GM12878 (cell line): Measurements from ENCODE around the gene CTNNBL1. TPM values are rescaled to one million over a fixed set of nuclear protein-coding genes. Genes with fewer than 3 reads are reported as not detected.

Experiments
- ATAC-seq: fragments of 200-7000 bp; cut with Tn5 transposase; 3 replicates; pipeline ENCODE4 v1.9.1; 2020; ENCODE audit warnings: mild to moderate bottlenecking, moderate library complexity
- BruUV-seq: library from RNA; stranded (reverse); fragments of 400-500 nt; replicated peaks from 2 replicates; lab custom pipeline; 2021; lab: Mats Ljungman, UMichigan
- CTCF ChIA-PET: fragments of 300-600 bp; sonication (Branson Sonifier 250); formaldehyde crosslinking; extraction: SDS; loops from one replicate; lab custom pipeline; 2021; ENCODE audit warnings: inconsistent platforms; lab: Yijun Ruan, JAX
- POLR2A ChIA-PET: fragments of 350-600 bp; formaldehyde crosslinking; extraction: SDS; loops from one replicate; lab custom pipeline; 2021; ENCODE audit warnings: inconsistent platforms; lab: Charles Lee
- RAD21 ChIA-PET: fragments of 300-600 bp; sonication (Branson Sonifier 250); formaldehyde crosslinking; loops from one replicate; lab custom pipeline; 2023; ENCODE audit warnings: antibody characterized with exemption; ENCODE audit not compliant: unreplicated experiment; lab: Charles Lee
- SMC1A ChIA-PET: fragments of 300-600 bp; sonication (Branson Sonifier 250); formaldehyde crosslinking; loops from one replicate; lab custom pipeline; 2023; ENCODE audit not compliant: unreplicated experiment, uncharacterized antibody; lab: Charles Lee
- DNase-seq: peaks from one replicate; pipeline ENCODE4 v3.0.0-alpha.2; 2011; ENCODE audit warnings: low read depth, low spot score
- FAIRE-seq: peaks from 3 replicates; lab custom pipeline; 2011; peaks lifted over from hg19 to GRCh38; lab: Jason Lieb, UNC
- H2AFZ ChIP-seq: 2 replicates; pipeline ENCODE4 v1.6.0; 2011; ENCODE audit warnings: low read depth, low read length, control low read depth; ENCODE audit not compliant: control insufficient read depth
- H3K27ac ChIP-seq: 2 replicates; pipeline ENCODE4 v1.5.1; 2011; ENCODE audit warnings: control low read depth; ENCODE audit not compliant: control insufficient read depth, insufficient read depth
- H3K27me3 ChIP-seq, 2 experiments: replicated peaks in 1 of 2; 2 replicates each; pipeline versions ENCODE4 v1.6.0 to v1.6.1; 2011; ENCODE audit warnings: low read length in 1 of 2; ENCODE audit not compliant: control insufficient read depth in 2 of 2, insufficient read depth in 2 of 2
- H3K36me3 ChIP-seq, 2 experiments: 2 replicates each; pipeline ENCODE4 v1.5.1; 2011; ENCODE audit warnings: low read length in 1 of 2; ENCODE audit not compliant: control insufficient read depth in 2 of 2, insufficient read depth in 2 of 2
- H3K4me1 ChIP-seq: 2 replicates; pipeline ENCODE4 v1.6.1; 2011; ENCODE audit warnings: mild to moderate bottlenecking, low read length, moderate library complexity, mixed read lengths; ENCODE audit not compliant: control insufficient read depth, insufficient read depth
- H3K4me2 ChIP-seq: 2 replicates; pipeline ENCODE4 v1.6.0; 2011; ENCODE audit warnings: control low read depth; ENCODE audit not compliant: control insufficient read depth, insufficient read depth
- H3K4me3 ChIP-seq: fragments of 200-600 bp; sonication (generic); 2 replicates; pipeline ENCODE4 v1.5.1; 2016
- H3K79me2 ChIP-seq: 2 replicates; pipeline ENCODE4 v1.6.0; 2011; ENCODE audit warnings: low read length; ENCODE audit not compliant: control insufficient read depth, insufficient read depth
- H3K9ac ChIP-seq: 2 replicates; pipeline ENCODE4 v1.8.0; 2011; ENCODE audit warnings: low read length, control low read depth, mixed read lengths; ENCODE audit not compliant: control insufficient read depth, insufficient read depth
- H3K9me3 ChIP-seq: replicated peaks from 3 replicates; pipeline ENCODE4 v1.5.1; 2011; ENCODE audit warnings: mild to moderate bottlenecking, low read length; ENCODE audit not compliant: control insufficient read depth, insufficient read depth
- H4K20me1 ChIP-seq: 2 replicates; pipeline ENCODE4 v1.6.0; 2011; ENCODE audit not compliant: control insufficient read depth, insufficient read depth
- EED ChIP-seq: sonication (generic); IDR thresholded peaks from 2 replicates; pipeline ENCODE4 v1.6.1; 2016; ENCODE audit warnings: antibody characterized with exemption, low read depth
- FOXK2 ChIP-seq: fragments of 450-650 bp; IDR thresholded peaks from 2 replicates; pipeline ENCODE4 v1.6.1; 2017; ENCODE audit warnings: mild to moderate bottlenecking, moderate library complexity
- HSF1 ChIP-seq: fragments of 150-350 bp; IDR thresholded peaks from 2 replicates; pipeline ENCODE4 v1.6.1; 2014; ENCODE audit warnings: mild to moderate bottlenecking, low read depth, low read length
- IRF5 ChIP-seq: fragments of 450-650 bp; IDR thresholded peaks from 2 replicates; pipeline ENCODE4 v1.6.1; 2017; ENCODE audit warnings: borderline replicate concordance
- KAT2A ChIP-seq: conservative IDR thresholded peaks from 2 replicates; pipeline ENCODE4 v1.6.1; 2011; ENCODE audit warnings: low read depth, low read length; ENCODE audit not compliant: control insufficient read depth
- RBBP5 ChIP-seq: fragments of 200-600 bp; sonication (generic); conservative IDR thresholded peaks from 2 replicates; pipeline ENCODE4 v1.6.1; 2016
- SREBF2 ChIP-seq: IDR thresholded peaks from 2 replicates; pipeline ENCODE4 v1.6.1; 2012; ENCODE audit warnings: mild to moderate bottlenecking, low read length
- WGBS: methylation state at CpG from one replicate; pipeline ENCODE4 v1.1.6; 2016; ENCODE audit warnings: low lambda C conversion rate; ENCODE audit not compliant: insufficient replicate concordance, insufficient coverage; ENCODE audit errors: missing lambda C conversion rate; 5-methylcytosine and 5-hydroxymethylcytosine counted together
- in situ Hi-C: fragments of 300-500 bp; cut with MboI; formaldehyde crosslinking; loops from 9 replicates; pipeline ENCODE4 v1.14.3; 2018; ENCODE audit warnings: mixed read lengths
- intact Hi-C: fragments of 100-400 bp; cut with micrococcal nuclease; formaldehyde crosslinking; loops from one replicate; pipeline ENCODE4 v1.14.2; 2022; ENCODE audit not compliant: unreplicated experiment
- polyA plus RNA-seq, 11 experiments: library from polyadenylated mRNA; depleted of rRNA in 4 of 11; unstranded in 6 of 11; stranded (reverse) in 5 of 11; fragments of >200 nt; fragmentation: Nextera tagmentation in 4 of 11; fragmentation: Illumina TruSeq in 1 of 11; extraction: Ambion mirVana in 4 of 11; extraction: Trizol in 1 of 11; gene quantifications; 1 replicate in 1 of 11; 2 replicates in 10 of 11; pipeline versions ENCODE4 v1.2.1 to v1.2.3, GENCODE V29; 2011 to 2016; ENCODE audit warnings: inconsistent platforms in 2 of 11, missing spikeins in 2 of 11, low read depth in 1 of 11
- total RNA-seq, 4 experiments: library from RNA; depleted of rRNA in 3 of 4; stranded (reverse); fragments of >200 nt in 3 of 4; fragmentation: Illumina TruSeq in 1 of 4; extraction: Trizol in 1 of 4; gene quantifications; 2 replicates each; pipeline versions ENCODE4 v1.2.1 to v1.2.3, GENCODE V29; 2013 to 2021

CTNNBL1 gene
- total and polyA plus RNA-seq, 10 of the 15 experiments (the other 5 are each of a cell fraction or from before 2014, with no cell fraction given): 43.1 to 102 (median 67.8) TPM

DNA sequence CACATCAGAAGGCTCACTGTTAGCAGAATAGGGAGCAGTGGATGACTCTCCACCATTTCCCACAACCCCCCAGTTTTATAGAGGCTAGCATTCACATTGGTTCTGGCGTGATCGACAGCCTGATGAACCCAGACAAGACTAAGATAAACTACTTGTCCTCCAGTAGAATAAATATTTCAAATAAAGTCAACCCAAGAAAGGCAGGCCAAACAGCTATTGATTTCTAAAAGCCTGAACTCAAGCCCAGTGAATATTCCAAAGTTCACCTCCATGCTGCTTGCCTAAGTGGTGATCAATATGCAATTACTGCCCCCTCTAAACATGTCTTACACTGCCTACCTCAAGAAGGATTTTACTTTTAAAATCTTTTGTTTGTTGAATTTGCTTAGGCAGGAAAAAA lies 104.5 kb downstream of the CTNNBL1 start:
- in situ Hi-C loops (no loop called here), intact Hi-C loops (no loop called here)
- H4K20me1 ChIP-seq: no peaks in the 10 kb centered on the region
- RAD21 ChIA-PET: no interaction called here
- no peak overlapping the region for H3K9ac ChIP-seq
- WGBS: 100% methylated on average over 2 of the region's 2 CpGs
- DNase-seq: no peak
- H3K79me2 ChIP-seq: no peaks in the 10 kb centered on the region
- no peak overlapping the region for H3K4me2 ChIP-seq
- SMC1A ChIA-PET: no interaction called here
- no TSS peak for BruUV-seq
- ATAC-seq: no peak
- TF ChIP-seq SREBF2 (no peak), HSF1 (no peak), FOXK2 (no peak), IRF5 (no peak), EED (no peak), RBBP5 (no peak), KAT2A (no peak)
- no peak overlapping the region for H3K4me3 ChIP-seq
- peaks cover 2 to 6% of the 10 kb centered on the region in 2 experiments; a peak in 3 of 4 replicates for H3K36me3 ChIP-seq
- no peak overlapping the region for H2AFZ ChIP-seq
- H3K4me1 ChIP-seq: peaks cover 5% of the 10 kb centered on the region
- POLR2A ChIA-PET: no interaction called here
- CTCF ChIA-PET: interaction anchor here (0.6 kb wide), 1 partner anchor 25 kb away, joined by 3 read pairs; no protein-coding TSS in a partner anchor
- FAIRE-seq: no peak
- H3K9me3 ChIP-seq: no peaks in the 10 kb centered on the region
- H3K27ac ChIP-seq: no peak overlapping the region
- H3K27me3 ChIP-seq: no peaks in the 10 kb centered on the region
